H4 (cell line): ENCODE measurements around the gene MEF2A. TPM values are rescaled to one million over a fixed set of nuclear protein-coding genes. Genes with fewer than 3 reads are reported as not detected.
"Not testable (repeated sequence)": the region's sequence is repeated elsewhere in the genome, so short reads cannot be mapped to it uniquely, and the experiment has no call there.

Experiments used
- DNase-seq: peaks from one replicate; pipeline ENCODE4 v3.0.0-alpha.2; 2015; ENCODE audit warnings: low spot score
- total RNA-seq: library from RNA; depleted of rRNA; stranded (reverse); fragments of >200 nt; shearing (Covaris generic); gene quantifications from 2 replicates; pipeline ENCODE4 v1.2.3, GENCODE V29; 2014

Gene MEF2A
- total RNA-seq, 1 experiment from 2014 or later: 16.7 TPM

- DNase-seq: no peak
Measured at GRCh38 chr15:99645951-99646350, 80.2 kb downstream of the MEF2A start.

GRCh38 chr15:99651023-99651807 is 85.4 kb downstream of the MEF2A start:
- DNase-seq: no peak

- DNase-seq: no peak
Measured at GRCh38 chr15:99656205-99656604, 90.4 kb downstream of the MEF2A start.

GRCh38 chr15:99657996-99658395 is 92.2 kb downstream of the MEF2A start:
- DNase-seq: no peak

GRCh38 chr15:99662903-99663302 is 97.1 kb downstream of the MEF2A start:
- no peak for DNase-seq

- not testable (repeated sequence) for DNase-seq
Measured at GRCh38 chr15:99666073-99666472, 100.3 kb downstream of the MEF2A start.

- no peak for DNase-seq
Measured at GRCh38 chr15:99668533-99669182, 102.9 kb downstream of the MEF2A start.

- DNase-seq: no peak
Measured at GRCh38 chr15:99669250-99669649, 103.5 kb downstream of the MEF2A start.

GRCh38 chr15:99671926-99672635 is 106.3 kb downstream of the MEF2A start:
- no peak for DNase-seq

- no peak for DNase-seq
Measured at GRCh38 chr15:99673111-99673510, 107.3 kb downstream of the MEF2A start.

GRCh38 chr15:99674279-99674678 is 108.5 kb downstream of the MEF2A start:
- DNase-seq: no peak

GRCh38 chr15:99677540-99678134 is 111.9 kb downstream of the MEF2A start:
- no peak for DNase-seq

GRCh38 chr15:99680276-99680675 is 114.5 kb downstream of the MEF2A start:
- DNase-seq: no peak

- no peak for DNase-seq
Measured at GRCh38 chr15:99681990-99682389, 116.2 kb downstream of the MEF2A start.

- DNase-seq: peak; percentile 33
Measured at GRCh38 chr15:99682455-99682854, 116.7 kb downstream of the MEF2A start.

- peak; percentile 28 for DNase-seq
Measured at GRCh38 chr15:99683000-99683670, 117.4 kb downstream of the MEF2A start.

GRCh38 chr15:99686290-99686689 is 120.5 kb downstream of the MEF2A start:
- no peak for DNase-seq

GRCh38 chr15:99692825-99693224 is 127.0 kb downstream of the MEF2A start:
- no peak for DNase-seq

- DNase-seq: no peak
Measured at GRCh38 chr15:99696096-99696495, 130.3 kb downstream of the MEF2A start.

- no peak for DNase-seq
Measured at GRCh38 chr15:99702895-99703602, 137.3 kb downstream of the MEF2A start.
